Regular cardiac myocyte (primary cell): ENCODE measurements around the gene ZNF410. TPM values are rescaled to one million over a fixed set of nuclear protein-coding genes. Genes with fewer than 3 reads are reported as not detected.

ENCODE experiments used
- total RNA-seq: library from RNA; depleted of rRNA; stranded (reverse); fragments of >200 nt; gene quantifications from 2 replicates; pipeline ENCODE4 v1.2.3, GENCODE V29; 2014

ZNF410 gene
- total RNA-seq = 78.8 and 102 TPM in 2 replicates

GRCh38 chr14:73886449-73887317 is at the start of gene ZNF410:
TSS of gene ZNF410 (plus strand) at chr14:73886859. CDS start at chr14:73892176, 5,317 bp downstream.

GRCh38 chr14:73851567-73852382 is 34.9 kb upstream of the ZNF410 start, which contains the start of gene PTGR2:
TSS of gene PTGR2 (plus strand) at chr14:73851831. CDS start at chr14:73858863, 7,032 bp downstream.

GRCh38 chr14:73949752-73950734 is 63.4 kb downstream of the ZNF410 start, which contains the start of the genes COQ6 and FAM161B:
TSS of gene COQ6 (plus strand) at chr14:73950302. CDS start at chr14:73950333, 31 bp downstream.
TSS of gene FAM161B (minus strand) at chr14:73950094. CDS start at chr14:73950026, 68 bp downstream.

Other genes with a start within 250 kb of the ZNF410 start
- 7.5 and 11.0 TPM in 2 replicates for gene DNAL1, start 241.9 kb upstream of the ZNF410 start, total RNA-seq
- 16.1 and 21.3 TPM in 2 replicates for gene PNMA1, start 172.5 kb upstream of the ZNF410 start, total RNA-seq
- 3.3 and 9.6 TPM in 2 replicates for gene PTGR2, start 35.0 kb upstream of the ZNF410 start, total RNA-seq
- gene FAM161B, start 63.2 kb downstream of the ZNF410 start, total RNA-seq = 2.7 and 5.4 TPM in 2 replicates
- 22.6 and 27.8 TPM in 2 replicates for gene COQ6, start 63.4 kb downstream of the ZNF410 start, total RNA-seq
- 8.1 and 9.6 TPM in 2 replicates for gene ENTPD5, start 132.4 kb downstream of the ZNF410 start, total RNA-seq
- 5.8 and 9.0 TPM in 2 replicates for gene BBOF1, start 132.5 kb downstream of the ZNF410 start, total RNA-seq
- gene ALDH6A1, start 197.6 kb downstream of the ZNF410 start, total RNA-seq = 24.5 and 28.2 TPM in 2 replicates
- gene LIN52, start 198.1 kb downstream of the ZNF410 start, total RNA-seq = 10.7 and 12.1 TPM in 2 replicates